Pericardium fibroblast (primary cell): ENCODE results near the gene RGS21. TPM values are rescaled to one million over a fixed set of nuclear protein-coding genes. Genes with fewer than 3 reads are reported as not detected.

ENCODE experiments used
- total RNA-seq: library from RNA; depleted of rRNA; stranded (reverse); fragments of >200 nt; gene quantifications from 2 replicates; pipeline ENCODE4 v1.2.3, GENCODE V29; 2015

RGS21 gene
- total RNA-seq, result not detected in 2 replicates

GRCh38 chr1:192316942-192317450 is at the start of gene RGS21:
Gene RGS21, plus strand, starts transcription at chr1:192316992. Its CDS starts 26,045 bp downstream, at chr1:192343037.

Other genes with a start within 250 kb of the RGS21 start
- gene RGS18, start 158.5 kb upstream of the RGS21 start, total RNA-seq, result not detected in 2 replicates